GM21576 (cell line): ENCODE data around the gene PCED1B.
A peak's percentile ranks its signal among the peaks of the same experiment; 100 is the strongest.
"Not testable (repeated sequence)": the region's sequence is repeated elsewhere in the genome, so short reads cannot be mapped to it uniquely, and the experiment has no call there.

ENCODE experiments used
- ATAC-seq: cut with Tn5 transposase; IDR thresholded peaks from one replicate; pipeline ENCODE4 v1.9.1; 2021; ENCODE audit warnings: mild to moderate bottlenecking, moderate library complexity; ENCODE audit not compliant: unreplicated experiment

PCED1B gene

GRCh38 chr12:47202176-47202575 lies 122.8 kb downstream of the PCED1B start:
- no peak for ATAC-seq

GRCh38 chr12:47205532-47206449 lies 126.4 kb downstream of the PCED1B start:
- ATAC-seq, result no peak

- no peak for ATAC-seq
Observed at GRCh38 chr12:47206450-47207339, 127.3 kb downstream of the PCED1B start.

- peak; percentile 54 for ATAC-seq
Observed at GRCh38 chr12:47207340-47207717, 127.9 kb downstream of the PCED1B start.

- ATAC-seq, result peak; percentile 75
Observed at GRCh38 chr12:47207829-47208248, 128.4 kb downstream of the PCED1B start.

GRCh38 chr12:47209014-47209413 lies 129.6 kb downstream of the PCED1B start:
- ATAC-seq, result no peak

GRCh38 chr12:47210776-47211175 lies 131.4 kb downstream of the PCED1B start:
- ATAC-seq, result no peak

- ATAC-seq, result no peak
Observed at GRCh38 chr12:47212701-47213039, 133.2 kb downstream of the PCED1B start.

GRCh38 chr12:47213396-47213795 lies 134.0 kb downstream of the PCED1B start:
- no peak for ATAC-seq

- ATAC-seq, result no peak
Observed at GRCh38 chr12:47214001-47214619, 134.7 kb downstream of the PCED1B start.

- no peak for ATAC-seq
Observed at GRCh38 chr12:47214771-47215170, 135.3 kb downstream of the PCED1B start.

GRCh38 chr12:47216150-47216677 lies 136.8 kb downstream of the PCED1B start:
- peak; percentile 76 for ATAC-seq

- not testable (repeated sequence) for ATAC-seq
Observed at GRCh38 chr12:47217595-47217869, 138.1 kb downstream of the PCED1B start.

- no peak for ATAC-seq
Observed at GRCh38 chr12:47218191-47218654, 138.8 kb downstream of the PCED1B start.

- ATAC-seq, result no peak
Observed at GRCh38 chr12:47219243-47219642, 139.8 kb downstream of the PCED1B start.

- ATAC-seq, result no peak
Observed at GRCh38 chr12:47221256-47222023, 142.0 kb downstream of the PCED1B start.

- ATAC-seq, result no peak
Observed at GRCh38 chr12:47222520-47223030, 143.2 kb downstream of the PCED1B start.

GRCh38 chr12:47223031-47223847 lies 143.8 kb downstream of the PCED1B start:
- no peak for ATAC-seq

GRCh38 chr12:47223848-47224213 lies 144.4 kb downstream of the PCED1B start:
- no peak for ATAC-seq
